Suprapubic skin (tissue), 4 donors: ENCODE data around the gene OR1E2. TPM values are rescaled to one million over a fixed set of nuclear protein-coding genes. Genes with fewer than 3 reads are reported as not detected.
A peak's percentile ranks its signal among the peaks of the same experiment; 100 is the strongest.
"Not testable (repeated sequence)": the region's sequence is repeated elsewhere in the genome, so short reads cannot be mapped to it uniquely, and the experiment has no call there.

Source experiments
- DNase-seq, 2 donors: peaks; one replicate each; pipeline ENCODE4 v3.0.0-alpha.2; 2019; ENCODE audit warnings: low spot score in 2 of 2
- H3K27ac ChIP-seq: fragments of 200-600 bp; sonication (generic); one replicate; pipeline ENCODE4 v1.5.1; 2019
- H3K27me3 ChIP-seq: fragments of 200-600 bp; sonication (generic); one replicate; pipeline ENCODE4 v1.5.1; 2019
- H3K36me3 ChIP-seq: fragments of 200-600 bp; sonication (generic); one replicate; pipeline ENCODE4 v1.5.1; 2019
- H3K4me1 ChIP-seq: fragments of 200-600 bp; sonication (generic); one replicate; pipeline ENCODE4 v1.5.1; 2019
- H3K4me3 ChIP-seq: fragments of 200-600 bp; sonication (generic); one replicate; pipeline ENCODE4 v1.5.1; 2019; ENCODE audit warnings: mild to moderate bottlenecking
- H3K9me3 ChIP-seq: fragments of 200-600 bp; sonication (generic); one replicate; pipeline ENCODE4 v1.5.1; 2019
- EP300 ChIP-seq: sonication (generic); formaldehyde crosslinking; IDR thresholded peaks from one replicate; pipeline ENCODE4 v1.6.1; 2017; ENCODE audit warnings: antibody characterized with exemption
- POLR2A ChIP-seq, 2 donors: fragments of 450-650 bp; IDR thresholded peaks; one replicate each; pipeline ENCODE4 v1.6.1; 2017; ENCODE audit warnings: antibody characterized with exemption in 2 of 2, mild to moderate bottlenecking in 2 of 2, moderate library complexity in 2 of 2
- POLR2AphosphoS5 ChIP-seq, 3 donors: sonication (generic); formaldehyde crosslinking; IDR thresholded peaks; one replicate each; pipeline ENCODE4 v1.6.1; 2017; ENCODE audit warnings: antibody characterized with exemption in 3 of 3
- WGBS: methylation state at CpG from one replicate; pipeline ENCODE4 v1.1.5; 2018; 5-methylcytosine and 5-hydroxymethylcytosine counted together
- total RNA-seq, 4 donors: library from RNA; depleted of rRNA; stranded (reverse); fragments of >200 nt; gene quantifications; one replicate each; pipeline ENCODE4 v1.1.0, GENCODE V29; 2016
- TF ChIP-seq, protein P1 (sequence below), 2 donors: fragments of 200-600 bp in 1 of 2; fragments of 450-650 bp in 1 of 2; sonication (generic) in 1 of 2; IDR thresholded peaks; one replicate each; pipeline ENCODE4 v1.5.1; 2016 to 2019; ENCODE audit warnings: antibody characterized with exemption in 2 of 2, mild to moderate bottlenecking in 1 of 2, moderate library complexity in 1 of 2

The OR1E2 gene
- total RNA-seq, 4 donors from 2014 or later: 2.1 TPM; not detected in 3

DNA sequence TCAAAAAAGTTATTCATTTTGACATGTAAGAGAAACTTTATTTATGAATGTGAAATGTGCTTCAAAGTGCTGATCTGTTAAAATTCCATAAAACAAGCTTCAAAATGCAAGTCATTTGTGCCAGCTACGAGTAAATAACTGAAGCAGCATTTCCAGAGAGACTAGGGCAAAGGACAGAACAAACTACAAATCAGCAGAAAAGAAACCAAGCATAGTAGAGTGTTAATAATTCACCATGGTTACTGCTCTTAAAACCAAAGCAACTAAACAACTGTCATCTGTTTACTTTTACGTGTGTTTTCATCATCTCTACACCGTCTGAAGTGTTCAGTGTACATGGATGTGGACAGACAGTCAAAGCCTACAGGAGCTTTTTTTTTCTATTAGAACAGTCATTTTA is 40.6 kb upstream of the OR1E2 start:
- no peak for DNase-seq

DNA sequence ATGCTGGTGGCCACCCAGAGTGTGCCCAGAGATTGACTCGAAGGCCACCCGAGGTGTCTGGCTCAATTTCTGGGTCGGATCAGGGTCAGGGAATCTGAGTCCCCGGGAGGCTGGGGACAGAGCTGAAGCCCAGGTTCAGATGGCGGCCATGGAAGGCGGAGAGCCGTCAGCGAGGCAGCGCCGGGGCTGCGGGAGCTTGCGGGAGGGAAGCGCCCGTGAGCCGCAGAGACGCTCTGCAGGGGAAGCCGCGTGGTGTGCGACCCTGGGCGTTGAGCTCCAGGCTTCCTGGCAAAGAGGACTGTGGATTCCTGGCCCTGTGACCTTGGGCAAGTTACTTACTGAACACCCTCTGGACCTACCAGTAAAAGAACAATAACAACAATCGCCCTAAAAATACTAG is 38.5 kb upstream of the OR1E2 start:
- Histone ChIP-seq H3K4me3 (no peak overlapping the region), H3K4me1 (peaks cover 15% of the 10 kb centered on the region), H3K27ac (no peak overlapping the region), H3K27me3 (no peaks in the 10 kb centered on the region), H3K9me3 (no peaks in the 10 kb centered on the region), H3K36me3 (no peaks in the 10 kb centered on the region)
- no peak for DNase-seq
- 96% methylated on average over 21 of the region's 21 CpGs for WGBS
- TF ChIP-seq, protein P1, sequence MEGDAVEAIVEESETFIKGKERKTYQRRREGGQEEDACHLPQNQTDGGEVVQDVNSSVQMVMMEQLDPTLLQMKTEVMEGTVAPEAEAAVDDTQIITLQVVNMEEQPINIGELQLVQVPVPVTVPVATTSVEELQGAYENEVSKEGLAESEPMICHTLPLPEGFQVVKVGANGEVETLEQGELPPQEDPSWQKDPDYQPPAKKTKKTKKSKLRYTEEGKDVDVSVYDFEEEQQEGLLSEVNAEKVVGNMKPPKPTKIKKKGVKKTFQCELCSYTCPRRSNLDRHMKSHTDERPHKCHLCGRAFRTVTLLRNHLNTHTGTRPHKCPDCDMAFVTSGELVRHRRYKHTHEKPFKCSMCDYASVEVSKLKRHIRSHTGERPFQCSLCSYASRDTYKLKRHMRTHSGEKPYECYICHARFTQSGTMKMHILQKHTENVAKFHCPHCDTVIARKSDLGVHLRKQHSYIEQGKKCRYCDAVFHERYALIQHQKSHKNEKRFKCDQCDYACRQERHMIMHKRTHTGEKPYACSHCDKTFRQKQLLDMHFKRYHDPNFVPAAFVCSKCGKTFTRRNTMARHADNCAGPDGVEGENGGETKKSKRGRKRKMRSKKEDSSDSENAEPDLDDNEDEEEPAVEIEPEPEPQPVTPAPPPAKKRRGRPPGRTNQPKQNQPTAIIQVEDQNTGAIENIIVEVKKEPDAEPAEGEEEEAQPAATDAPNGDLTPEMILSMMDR (IDR thresholded peaks at IDR 0.05): no peak

More for the DNA sequence above, 40.6 kb upstream of the OR1E2 start:
- TF ChIP-seq POLR2A (IDR thresholded peaks at IDR 0.05) (no peak), POLR2AphosphoS5 (IDR thresholded peaks at IDR 0.05) (no peak), EP300 (no peak)
- TF ChIP-seq, protein P1 (IDR thresholded peaks at IDR 0.05): no peak
- Histone ChIP-seq H3K4me1 (peaks cover 15% of the 10 kb centered on the region), H3K27me3 (no peaks in the 10 kb centered on the region), H3K36me3 (no peaks in the 10 kb centered on the region), H3K27ac (peak overlapping the region; percentile 71), H3K4me3 (no peak overlapping the region), H3K9me3 (no peaks in the 10 kb centered on the region)
- 18% methylated on average over 3 of the region's 3 CpGs for WGBS

DNA sequence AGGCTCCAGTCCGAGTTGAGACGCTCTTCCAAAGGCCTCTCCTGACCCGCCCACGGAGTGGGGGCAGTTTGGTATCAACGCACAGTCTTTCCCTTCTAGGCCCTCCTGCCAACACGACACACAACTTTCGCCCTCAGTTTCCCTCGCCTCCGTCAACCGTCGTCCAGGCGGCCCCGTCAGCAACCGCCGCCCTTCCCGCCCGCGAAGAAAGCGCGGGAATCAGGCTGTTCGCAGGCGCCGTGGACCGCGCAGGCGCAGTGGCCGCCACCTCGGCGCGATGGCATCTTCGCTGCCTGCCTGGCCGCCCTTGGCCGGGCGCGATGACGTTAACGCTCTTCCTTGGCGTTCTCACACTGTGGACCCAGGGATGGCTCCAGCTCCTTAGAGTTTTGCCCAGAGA is 38.0 kb upstream of the OR1E2 start, which contains the start of gene SPATA22:
SPATA22 (minus strand) TSS at position 221 of the 400 bp plus-strand sequence. CDS start 2,494 bp downstream, outside the sequence.
- peaks cover 15% of the 10 kb centered on the region for H3K4me1 ChIP-seq
- H3K27me3 ChIP-seq: no peaks in the 10 kb centered on the region
- no peaks in the 10 kb centered on the region for H3K9me3 ChIP-seq
- H3K36me3 ChIP-seq: no peaks in the 10 kb centered on the region
- no peak within 1 kb of the TSS for H3K27ac ChIP-seq
- WGBS: 97% methylated on average over 38 of the region's 38 CpGs
- no peak for DNase-seq
- TF ChIP-seq, protein P1 (IDR thresholded peaks at IDR 0.05): no peak
- no peak for TF ChIP-seq EP300
- TF ChIP-seq POLR2AphosphoS5 (IDR thresholded peaks at IDR 0.05): no peak
- no peak for TF ChIP-seq POLR2A (IDR thresholded peaks at IDR 0.05)
- H3K4me3 ChIP-seq: no peak within 1 kb of the TSS

DNA sequence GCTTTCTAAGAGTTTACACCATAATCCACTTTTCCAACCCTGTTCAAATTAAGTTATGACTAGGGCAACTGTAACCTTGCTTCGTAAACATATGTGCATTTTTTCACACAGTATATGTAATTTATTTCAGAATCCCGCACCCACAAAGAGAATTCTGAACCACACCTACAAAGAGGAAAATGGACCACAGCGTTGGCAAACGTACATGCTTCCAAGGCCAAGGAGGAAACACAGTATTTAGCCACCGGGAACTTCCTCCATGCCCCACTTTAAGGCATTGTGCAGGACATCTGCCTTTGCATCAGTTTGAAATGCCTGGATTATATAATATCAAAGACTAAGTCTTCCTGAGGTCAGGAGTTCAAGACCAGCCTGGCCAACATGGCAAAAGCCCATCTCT is 35.9 kb upstream of the OR1E2 start:
- Histone ChIP-seq H3K9me3 (no peaks in the 10 kb centered on the region), H3K27me3 (no peaks in the 10 kb centered on the region), H3K4me1 (peaks cover 3% of the 10 kb centered on the region), H3K4me3 (no peak overlapping the region), H3K27ac (no peak overlapping the region), H3K36me3 (no peaks in the 10 kb centered on the region)
- DNase-seq: no peak
- 69% methylated on average over 5 of the region's 5 CpGs for WGBS
- TF ChIP-seq EP300 (no peak), POLR2AphosphoS5 (IDR thresholded peaks at IDR 0.05) (no peak), POLR2A (IDR thresholded peaks at IDR 0.05) (no peak)
- TF ChIP-seq, protein P1 (IDR thresholded peaks at IDR 0.05): no peak

DNA sequence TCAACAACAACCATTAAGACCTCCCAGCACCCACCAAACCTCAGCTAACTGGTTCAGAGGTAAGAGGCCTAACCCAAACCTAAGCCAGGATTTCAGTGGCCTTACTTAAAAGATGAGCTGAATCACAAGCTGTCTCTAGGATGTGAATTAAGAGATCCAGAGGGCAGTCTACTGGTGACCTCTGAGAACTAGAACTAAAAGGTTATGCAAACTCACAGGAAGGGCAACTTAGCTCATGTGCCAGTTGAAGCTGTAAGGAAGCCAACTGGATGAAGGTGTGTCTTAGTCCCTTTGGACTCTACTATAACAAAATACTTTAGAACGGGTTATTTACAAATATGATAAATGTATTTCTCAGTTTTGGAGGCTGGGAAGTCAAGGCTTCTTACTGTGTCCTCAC is 32.7 kb upstream of the OR1E2 start:
- not testable (repeated sequence) for H3K9me3 ChIP-seq, H3K27me3 ChIP-seq, H3K27ac ChIP-seq, H3K4me1 ChIP-seq, H3K4me3 ChIP-seq, DNase-seq, H3K36me3 ChIP-seq
- WGBS: 69% methylated on average over 1 of the region's 1 CpG

DNA sequence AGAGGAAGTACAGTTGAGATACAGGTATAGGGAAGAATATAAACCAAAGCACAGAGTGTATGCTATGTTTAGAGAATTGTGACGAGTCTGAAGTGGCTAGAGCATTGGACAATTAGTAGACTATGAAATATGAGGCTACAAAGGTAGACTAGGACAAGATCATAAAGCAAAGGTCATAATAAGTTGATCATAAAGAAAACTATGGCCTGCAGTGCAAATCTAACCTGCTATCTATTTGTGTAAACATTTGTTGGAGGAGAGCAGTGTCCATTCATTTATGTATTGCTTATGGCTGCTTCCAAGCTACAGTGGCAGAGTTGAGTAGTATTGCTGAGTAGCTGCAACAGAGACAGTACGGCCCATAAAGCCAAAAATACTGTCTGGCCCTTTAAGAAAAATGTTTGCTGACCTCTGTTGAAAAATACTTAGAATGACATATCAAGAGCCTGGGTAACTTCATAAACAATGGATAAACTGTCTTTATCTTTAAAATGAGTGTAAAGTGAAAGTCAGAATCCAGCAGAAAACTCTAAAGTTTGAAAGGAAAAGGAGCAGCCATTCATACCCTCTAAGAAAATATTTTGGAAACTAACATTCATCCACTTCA is 14.5 kb upstream of the OR1E2 start:
- no peak for DNase-seq
- Histone ChIP-seq H3K4me1 (no peaks in the 10 kb centered on the region), H3K9me3 (no peaks in the 10 kb centered on the region), H3K36me3 (no peaks in the 10 kb centered on the region), H3K4me3 (no peak overlapping the region), H3K27ac (no peak overlapping the region), H3K27me3 (no peaks in the 10 kb centered on the region)
- TF ChIP-seq, protein P1 (IDR thresholded peaks at IDR 0.05): no peak
- no peak for TF ChIP-seq EP300
- TF ChIP-seq POLR2A (IDR thresholded peaks at IDR 0.05): no peak
- no peak for TF ChIP-seq POLR2AphosphoS5 (IDR thresholded peaks at IDR 0.05)
- WGBS: 49% methylated on average over 2 of the region's 2 CpGs
